H1 (cell line): ENCODE data around the gene GOLPH3L.

Source experiments
- EZH2 ChIP-seq: fragments of 200-600 bp; sonication (generic); IDR thresholded peaks from 2 replicates; pipeline ENCODE4 v1.7.1; 2012; ENCODE audit warnings: low read depth, mild to moderate bottlenecking, moderate library complexity, low read length, inconsistent platforms; ENCODE audit not compliant: severe bottlenecking
- POLR2AphosphoS5 ChIP-seq: IDR thresholded peaks from 2 replicates; pipeline ENCODE4 v1.6.1; 2011; ENCODE audit warnings: low read depth, low read length
- SP1 ChIP-seq: IDR thresholded peaks from 2 replicates; pipeline ENCODE4 v1.6.1; 2011; ENCODE audit warnings: low read depth, low read length
- TF ChIP-seq, protein P1 (sequence below), 3 experiments: IDR thresholded peaks; 1 replicate in 2 of 3; 2 replicates in 1 of 3; pipeline versions ENCODE4 v1.5.1 to v1.6.1; 2011; ENCODE audit warnings: low read length in 3 of 3, mild to moderate bottlenecking in 3 of 3, inconsistent platforms in 2 of 3, low read depth in 1 of 3, moderate library complexity in 1 of 3; ENCODE audit not compliant: insufficient read depth in 1 of 3; ENCODE audit errors: control extremely low read depth in 1 of 3
- TF ChIP-seq, protein P2 (sequence below): IDR thresholded peaks from 2 replicates; pipeline ENCODE4 v1.6.1; 2011; ENCODE audit warnings: low read depth, mild to moderate bottlenecking, low read length; ENCODE audit not compliant: insufficient read depth
- TF ChIP-seq, protein P3 (sequence below): fragments of 300-600 bp; sonication (generic); IDR thresholded peaks from 2 replicates; pipeline ENCODE4 v1.7.1; 2012; ENCODE audit warnings: low read length, moderate library complexity, mild to moderate bottlenecking, inconsistent platforms; ENCODE audit not compliant: insufficient replicate concordance

DNA sequence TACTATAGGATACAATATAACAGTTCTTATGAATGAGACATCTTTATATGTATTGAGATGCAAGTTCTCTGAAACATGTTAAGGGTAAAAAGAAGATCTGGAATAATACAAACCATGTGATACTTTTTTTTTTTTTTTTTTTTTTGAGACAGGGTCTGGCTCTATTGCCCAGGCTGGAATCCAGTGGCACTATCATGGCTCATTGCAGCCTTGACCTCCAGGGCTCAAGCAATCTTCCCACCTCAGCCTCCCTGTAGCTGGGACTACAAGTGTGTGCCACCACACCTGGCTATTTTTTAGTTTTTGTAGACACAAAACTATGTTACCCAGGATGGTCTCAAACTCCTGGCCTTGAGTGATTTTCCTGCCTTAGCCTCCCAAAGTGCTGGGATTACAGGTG is 95.4 kb downstream of the GOLPH3L start:
- TF ChIP-seq, protein P1, sequence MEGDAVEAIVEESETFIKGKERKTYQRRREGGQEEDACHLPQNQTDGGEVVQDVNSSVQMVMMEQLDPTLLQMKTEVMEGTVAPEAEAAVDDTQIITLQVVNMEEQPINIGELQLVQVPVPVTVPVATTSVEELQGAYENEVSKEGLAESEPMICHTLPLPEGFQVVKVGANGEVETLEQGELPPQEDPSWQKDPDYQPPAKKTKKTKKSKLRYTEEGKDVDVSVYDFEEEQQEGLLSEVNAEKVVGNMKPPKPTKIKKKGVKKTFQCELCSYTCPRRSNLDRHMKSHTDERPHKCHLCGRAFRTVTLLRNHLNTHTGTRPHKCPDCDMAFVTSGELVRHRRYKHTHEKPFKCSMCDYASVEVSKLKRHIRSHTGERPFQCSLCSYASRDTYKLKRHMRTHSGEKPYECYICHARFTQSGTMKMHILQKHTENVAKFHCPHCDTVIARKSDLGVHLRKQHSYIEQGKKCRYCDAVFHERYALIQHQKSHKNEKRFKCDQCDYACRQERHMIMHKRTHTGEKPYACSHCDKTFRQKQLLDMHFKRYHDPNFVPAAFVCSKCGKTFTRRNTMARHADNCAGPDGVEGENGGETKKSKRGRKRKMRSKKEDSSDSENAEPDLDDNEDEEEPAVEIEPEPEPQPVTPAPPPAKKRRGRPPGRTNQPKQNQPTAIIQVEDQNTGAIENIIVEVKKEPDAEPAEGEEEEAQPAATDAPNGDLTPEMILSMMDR (IDR thresholded peaks at IDR 0.05; ENCODE audit: control extremely low read depth in 1 of 3, insufficient read depth in 1 of 3, low read depth in 1 of 3, low read length in 3 of 3) = no peak
- no peak for TF ChIP-seq POLR2AphosphoS5
- TF ChIP-seq EZH2 = no peak
- TF ChIP-seq, protein P2, sequence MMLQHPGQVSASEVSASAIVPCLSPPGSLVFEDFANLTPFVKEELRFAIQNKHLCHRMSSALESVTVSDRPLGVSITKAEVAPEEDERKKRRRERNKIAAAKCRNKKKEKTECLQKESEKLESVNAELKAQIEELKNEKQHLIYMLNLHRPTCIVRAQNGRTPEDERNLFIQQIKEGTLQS = no peak
- TF ChIP-seq, protein P3, sequence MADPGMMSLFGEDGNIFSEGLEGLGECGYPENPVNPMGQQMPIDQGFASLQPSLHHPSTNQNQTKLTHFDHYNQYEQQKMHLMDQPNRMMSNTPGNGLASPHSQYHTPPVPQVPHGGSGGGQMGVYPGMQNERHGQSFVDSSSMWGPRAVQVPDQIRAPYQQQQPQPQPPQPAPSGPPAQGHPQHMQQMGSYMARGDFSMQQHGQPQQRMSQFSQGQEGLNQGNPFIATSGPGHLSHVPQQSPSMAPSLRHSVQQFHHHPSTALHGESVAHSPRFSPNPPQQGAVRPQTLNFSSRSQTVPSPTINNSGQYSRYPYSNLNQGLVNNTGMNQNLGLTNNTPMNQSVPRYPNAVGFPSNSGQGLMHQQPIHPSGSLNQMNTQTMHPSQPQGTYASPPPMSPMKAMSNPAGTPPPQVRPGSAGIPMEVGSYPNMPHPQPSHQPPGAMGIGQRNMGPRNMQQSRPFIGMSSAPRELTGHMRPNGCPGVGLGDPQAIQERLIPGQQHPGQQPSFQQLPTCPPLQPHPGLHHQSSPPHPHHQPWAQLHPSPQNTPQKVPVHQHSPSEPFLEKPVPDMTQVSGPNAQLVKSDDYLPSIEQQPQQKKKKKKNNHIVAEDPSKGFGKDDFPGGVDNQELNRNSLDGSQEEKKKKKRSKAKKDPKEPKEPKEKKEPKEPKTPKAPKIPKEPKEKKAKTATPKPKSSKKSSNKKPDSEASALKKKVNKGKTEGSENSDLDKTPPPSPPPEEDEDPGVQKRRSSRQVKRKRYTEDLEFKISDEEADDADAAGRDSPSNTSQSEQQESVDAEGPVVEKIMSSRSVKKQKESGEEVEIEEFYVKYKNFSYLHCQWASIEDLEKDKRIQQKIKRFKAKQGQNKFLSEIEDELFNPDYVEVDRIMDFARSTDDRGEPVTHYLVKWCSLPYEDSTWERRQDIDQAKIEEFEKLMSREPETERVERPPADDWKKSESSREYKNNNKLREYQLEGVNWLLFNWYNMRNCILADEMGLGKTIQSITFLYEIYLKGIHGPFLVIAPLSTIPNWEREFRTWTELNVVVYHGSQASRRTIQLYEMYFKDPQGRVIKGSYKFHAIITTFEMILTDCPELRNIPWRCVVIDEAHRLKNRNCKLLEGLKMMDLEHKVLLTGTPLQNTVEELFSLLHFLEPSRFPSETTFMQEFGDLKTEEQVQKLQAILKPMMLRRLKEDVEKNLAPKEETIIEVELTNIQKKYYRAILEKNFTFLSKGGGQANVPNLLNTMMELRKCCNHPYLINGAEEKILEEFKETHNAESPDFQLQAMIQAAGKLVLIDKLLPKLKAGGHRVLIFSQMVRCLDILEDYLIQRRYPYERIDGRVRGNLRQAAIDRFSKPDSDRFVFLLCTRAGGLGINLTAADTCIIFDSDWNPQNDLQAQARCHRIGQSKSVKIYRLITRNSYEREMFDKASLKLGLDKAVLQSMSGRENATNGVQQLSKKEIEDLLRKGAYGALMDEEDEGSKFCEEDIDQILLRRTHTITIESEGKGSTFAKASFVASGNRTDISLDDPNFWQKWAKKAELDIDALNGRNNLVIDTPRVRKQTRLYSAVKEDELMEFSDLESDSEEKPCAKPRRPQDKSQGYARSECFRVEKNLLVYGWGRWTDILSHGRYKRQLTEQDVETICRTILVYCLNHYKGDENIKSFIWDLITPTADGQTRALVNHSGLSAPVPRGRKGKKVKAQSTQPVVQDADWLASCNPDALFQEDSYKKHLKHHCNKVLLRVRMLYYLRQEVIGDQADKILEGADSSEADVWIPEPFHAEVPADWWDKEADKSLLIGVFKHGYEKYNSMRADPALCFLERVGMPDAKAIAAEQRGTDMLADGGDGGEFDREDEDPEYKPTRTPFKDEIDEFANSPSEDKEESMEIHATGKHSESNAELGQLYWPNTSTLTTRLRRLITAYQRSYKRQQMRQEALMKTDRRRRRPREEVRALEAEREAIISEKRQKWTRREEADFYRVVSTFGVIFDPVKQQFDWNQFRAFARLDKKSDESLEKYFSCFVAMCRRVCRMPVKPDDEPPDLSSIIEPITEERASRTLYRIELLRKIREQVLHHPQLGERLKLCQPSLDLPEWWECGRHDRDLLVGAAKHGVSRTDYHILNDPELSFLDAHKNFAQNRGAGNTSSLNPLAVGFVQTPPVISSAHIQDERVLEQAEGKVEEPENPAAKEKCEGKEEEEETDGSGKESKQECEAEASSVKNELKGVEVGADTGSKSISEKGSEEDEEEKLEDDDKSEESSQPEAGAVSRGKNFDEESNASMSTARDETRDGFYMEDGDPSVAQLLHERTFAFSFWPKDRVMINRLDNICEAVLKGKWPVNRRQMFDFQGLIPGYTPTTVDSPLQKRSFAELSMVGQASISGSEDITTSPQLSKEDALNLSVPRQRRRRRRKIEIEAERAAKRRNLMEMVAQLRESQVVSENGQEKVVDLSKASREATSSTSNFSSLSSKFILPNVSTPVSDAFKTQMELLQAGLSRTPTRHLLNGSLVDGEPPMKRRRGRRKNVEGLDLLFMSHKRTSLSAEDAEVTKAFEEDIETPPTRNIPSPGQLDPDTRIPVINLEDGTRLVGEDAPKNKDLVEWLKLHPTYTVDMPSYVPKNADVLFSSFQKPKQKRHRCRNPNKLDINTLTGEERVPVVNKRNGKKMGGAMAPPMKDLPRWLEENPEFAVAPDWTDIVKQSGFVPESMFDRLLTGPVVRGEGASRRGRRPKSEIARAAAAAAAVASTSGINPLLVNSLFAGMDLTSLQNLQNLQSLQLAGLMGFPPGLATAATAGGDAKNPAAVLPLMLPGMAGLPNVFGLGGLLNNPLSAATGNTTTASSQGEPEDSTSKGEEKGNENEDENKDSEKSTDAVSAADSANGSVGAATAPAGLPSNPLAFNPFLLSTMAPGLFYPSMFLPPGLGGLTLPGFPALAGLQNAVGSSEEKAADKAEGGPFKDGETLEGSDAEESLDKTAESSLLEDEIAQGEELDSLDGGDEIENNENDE = no peak
- no peak for TF ChIP-seq SP1
